ENCODE measurements around the gene FAM234A.

DNA sequence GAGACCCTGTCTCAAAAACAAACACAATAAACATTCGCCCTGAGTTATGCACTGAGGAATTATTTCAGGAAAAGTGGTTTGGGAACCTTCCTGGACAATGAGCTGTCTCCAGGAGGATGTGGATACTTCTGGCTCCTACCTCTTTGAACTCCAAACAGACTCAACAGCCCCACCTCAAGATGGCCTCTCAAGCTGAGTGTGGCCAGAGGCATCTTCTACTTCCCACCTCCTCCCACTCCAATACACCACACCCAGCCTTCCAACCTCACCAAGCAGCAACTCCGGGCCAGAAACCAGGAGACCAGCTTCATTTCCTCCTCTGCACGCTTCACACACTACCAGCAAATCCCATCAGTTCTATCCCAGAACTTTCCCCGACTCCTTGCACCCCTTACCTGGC lies 42.8 kb upstream of the FAM234A start:
- TF ChIP-seq TAF1 (conservative IDR thresholded peaks at IDR 0.05) (no peak), CTCF (IDR thresholded peaks at IDR 0.05; ENCODE audit: low read depth, low read length, missing input control) (no peak), YY1 (IDR thresholded peaks at IDR 0.05) (no peak), SP1 (IDR thresholded peaks at IDR 0.05) (no peak), ZBTB33 (IDR thresholded peaks at IDR 0.05) (no peak)

Data from liver (tissue), 3 donors.